GM21717 (cell line): ENCODE data around the gene MIA3.

Experiments used
- ATAC-seq: cut with Tn5 transposase; IDR thresholded peaks from one replicate; pipeline ENCODE4 v1.9.1; 2021; ENCODE audit warnings: mild to moderate bottlenecking, moderate library complexity; ENCODE audit not compliant: unreplicated experiment

MIA3 gene

GRCh38 chr1:222620566-222620965, 2.7 kb downstream of the MIA3 start:
- peak; percentile 18 for ATAC-seq

GRCh38 chr1:222622765-222623164, 4.9 kb downstream of the MIA3 start:
- no peak for ATAC-seq

- no peak for ATAC-seq
Observed at GRCh38 chr1:222623458-222623857, 5.6 kb downstream of the MIA3 start.

GRCh38 chr1:222624214-222624613, 6.3 kb downstream of the MIA3 start:
- no peak for ATAC-seq

GRCh38 chr1:222627232-222627631, 9.3 kb downstream of the MIA3 start:
- no peak for ATAC-seq

- ATAC-seq = no peak
Observed at GRCh38 chr1:222629921-222630535, 12.1 kb downstream of the MIA3 start.

GRCh38 chr1:222631611-222632208, 13.8 kb downstream of the MIA3 start:
- no peak for ATAC-seq

- ATAC-seq = no peak
Observed at GRCh38 chr1:222632749-222633148, 14.9 kb downstream of the MIA3 start.

GRCh38 chr1:222634180-222635013, 16.5 kb downstream of the MIA3 start:
- ATAC-seq = peak; percentile 71

GRCh38 chr1:222641269-222641948, 23.5 kb downstream of the MIA3 start:
- ATAC-seq = no peak

- no peak for ATAC-seq
Observed at GRCh38 chr1:222642468-222642867, 24.6 kb downstream of the MIA3 start.

GRCh38 chr1:222643606-222643937, 25.7 kb downstream of the MIA3 start:
- no peak for ATAC-seq

- peak; percentile 96 for ATAC-seq
Observed at GRCh38 chr1:222643938-222644635, 26.2 kb downstream of the MIA3 start.

GRCh38 chr1:222644636-222644980, 26.7 kb downstream of the MIA3 start:
- ATAC-seq = no peak

GRCh38 chr1:222652676-222653075, 34.8 kb downstream of the MIA3 start:
- no peak for ATAC-seq

GRCh38 chr1:222653178-222653827, 35.4 kb downstream of the MIA3 start:
- peak; percentile 70 for ATAC-seq

- peak; percentile 93 for ATAC-seq
Observed at GRCh38 chr1:222654849-222655248, 37.0 kb downstream of the MIA3 start.

- no peak for ATAC-seq
Observed at GRCh38 chr1:222656391-222657155, 38.7 kb downstream of the MIA3 start.

GRCh38 chr1:222657899-222658298, 40.0 kb downstream of the MIA3 start:
- ATAC-seq = no peak

GRCh38 chr1:222663431-222663934, 45.6 kb downstream of the MIA3 start:
- no peak for ATAC-seq
